NCI-H345 treated with DMSO at 0.1 percent for 48 hours (cell line): Measurements from ENCODE around the gene GPATCH1.
"Not testable (repeated sequence)": the region's sequence is repeated elsewhere in the genome, so short reads cannot be mapped to it uniquely, and the experiment has no call there.

Experiments
- DNase-seq: peaks from one replicate; lab custom pipeline; 2025; ENCODE audit not compliant: unreplicated experiment; lab: John Stamatoyannopoulos, UW

The GPATCH1 gene

DNA sequence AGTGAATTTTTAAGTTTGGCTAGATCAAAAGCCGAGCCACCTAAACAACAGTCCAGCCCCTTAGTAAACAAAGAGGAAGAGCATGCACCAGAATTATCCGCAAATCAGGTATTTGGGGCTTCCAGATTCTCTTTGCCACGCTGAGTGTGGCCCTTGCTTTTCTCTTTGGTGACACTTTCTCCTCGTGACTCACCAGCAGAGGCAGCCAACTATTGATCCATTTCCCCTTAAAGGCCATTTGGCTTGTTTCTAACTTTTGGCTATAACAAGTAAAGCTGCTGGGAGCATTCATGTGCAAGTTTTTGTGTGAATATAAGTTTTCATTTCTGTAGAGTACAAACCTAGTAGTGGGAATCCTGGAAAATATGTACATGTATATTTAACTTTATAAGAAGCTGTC, 33.3 kb downstream of the GPATCH1 start:
- DNase-seq: no peak

DNA sequence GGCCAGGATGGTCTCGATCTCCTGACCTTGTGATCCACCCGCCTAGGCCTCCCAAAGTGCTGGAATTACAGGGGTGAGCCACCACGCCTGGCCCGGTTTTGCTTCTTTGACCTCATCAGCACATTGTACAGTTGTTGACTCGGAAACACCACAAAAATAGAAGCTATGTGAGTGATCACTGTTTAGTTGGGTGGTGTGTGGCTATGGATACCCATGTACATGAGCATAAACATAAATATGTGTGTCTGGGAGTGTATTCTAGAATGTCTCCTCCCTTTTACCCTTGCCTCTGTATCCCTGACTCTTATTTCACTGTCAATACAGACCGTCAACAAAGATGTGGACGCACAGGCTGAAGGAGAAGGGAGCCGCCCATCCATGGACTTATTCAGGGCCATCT, 36.5 kb downstream of the GPATCH1 start:
- no peak for DNase-seq

DNA sequence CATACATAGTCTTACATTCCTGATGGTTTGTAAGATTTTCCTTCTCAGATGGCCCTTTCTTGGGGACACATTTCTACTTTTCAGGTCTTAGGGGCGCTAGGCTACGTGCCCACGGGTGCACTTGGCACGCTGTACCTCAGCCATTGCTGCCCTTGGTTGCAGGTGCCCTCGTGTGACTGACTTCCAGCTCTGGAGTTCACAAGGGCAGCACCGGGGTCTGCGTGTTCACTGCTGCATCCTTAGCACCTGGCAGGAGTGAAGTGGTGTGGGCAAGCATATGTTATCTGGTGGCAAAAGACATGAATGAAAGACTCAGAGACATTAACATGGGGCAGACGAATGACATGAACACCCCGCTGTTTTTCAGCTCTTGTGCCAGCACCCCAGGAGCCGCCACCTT, 37.7 kb downstream of the GPATCH1 start:
- no peak for DNase-seq

DNA sequence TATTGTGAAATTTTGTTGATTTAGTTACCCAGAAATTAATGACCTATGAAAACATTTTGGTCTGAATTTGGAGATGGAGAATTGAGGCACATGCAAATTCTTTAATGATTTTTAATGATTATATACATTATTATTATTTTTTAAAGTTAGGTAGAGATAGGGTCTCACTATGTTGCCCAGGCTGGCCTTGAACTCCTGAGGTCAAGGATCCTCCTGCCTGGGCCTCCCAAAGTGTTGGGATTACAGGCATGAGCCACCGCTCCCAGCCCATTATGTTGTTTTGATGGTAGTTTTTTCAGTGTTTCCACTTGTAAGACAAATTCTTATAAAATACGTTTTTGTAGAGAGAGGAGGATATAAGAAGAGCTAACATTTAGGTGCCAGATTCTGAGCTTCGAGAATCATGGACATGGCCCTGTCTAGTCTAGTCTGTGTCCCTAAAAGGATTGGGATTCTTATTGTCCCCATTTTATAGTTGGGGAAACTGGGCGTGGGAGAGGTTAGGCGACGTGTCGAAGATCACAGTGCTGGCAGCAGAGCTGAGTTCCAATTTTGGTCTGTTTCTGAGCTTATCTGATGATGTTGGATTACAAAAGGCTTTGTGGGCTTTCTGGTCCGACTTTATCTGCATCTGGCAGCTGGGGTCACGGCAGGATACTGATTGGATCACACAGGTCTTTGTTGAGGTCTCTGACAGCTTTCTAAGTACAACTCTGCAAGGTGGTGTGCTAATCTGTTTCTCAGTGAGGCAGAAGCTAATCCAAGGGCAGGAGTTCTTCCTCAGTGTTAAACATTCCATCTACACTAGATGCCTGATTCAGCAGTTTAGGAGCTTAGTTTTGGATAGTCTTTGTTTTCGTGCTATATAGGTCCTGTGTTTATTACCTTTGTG, 43.5 kb downstream of the GPATCH1 start:
- no peak for DNase-seq

DNA sequence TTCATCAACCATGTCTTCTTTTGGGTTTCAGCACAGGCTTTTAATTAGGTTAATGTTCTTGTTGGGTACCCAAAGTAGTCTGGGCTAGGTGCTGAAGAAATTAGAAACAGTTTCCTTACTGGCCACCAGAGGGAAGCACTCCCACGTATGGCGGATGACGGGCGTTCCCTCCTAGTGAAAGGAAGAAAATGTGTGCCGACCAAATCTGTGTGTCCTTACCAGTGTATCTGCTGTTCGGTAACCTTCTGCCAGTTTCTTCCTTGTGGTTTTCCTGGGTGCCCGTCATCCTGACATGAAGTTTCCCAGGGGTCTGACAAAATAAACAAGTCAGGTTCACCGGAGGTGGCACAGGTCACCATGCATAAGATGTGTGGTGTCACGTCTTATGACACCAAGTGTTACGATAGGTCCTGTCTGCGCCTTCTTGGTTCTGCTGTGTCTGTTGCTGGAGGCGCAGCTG, 45.0 kb downstream of the GPATCH1 start:
- peak; percentile 81 for DNase-seq

DNA sequence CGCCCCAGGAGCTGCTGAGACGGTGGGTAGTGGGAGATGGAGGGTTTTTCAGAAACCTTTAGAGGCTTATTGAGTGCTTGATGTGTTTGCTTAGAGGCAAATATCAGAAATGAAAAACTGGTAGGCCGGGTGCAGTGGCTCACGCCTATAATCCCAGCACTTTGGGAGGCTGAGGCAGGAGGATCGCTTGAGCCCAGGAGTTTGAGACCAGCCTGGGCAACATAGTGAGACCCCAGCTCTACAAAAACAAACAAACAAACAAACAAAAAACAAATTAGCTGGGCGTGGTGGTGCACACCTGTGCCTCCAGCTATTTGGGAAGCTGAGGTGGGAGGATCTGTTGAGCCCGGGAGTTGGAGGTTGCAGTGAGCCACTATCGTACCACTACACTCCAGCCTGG, 45.7 kb downstream of the GPATCH1 start:
- not testable (repeated sequence) for DNase-seq

DNA sequence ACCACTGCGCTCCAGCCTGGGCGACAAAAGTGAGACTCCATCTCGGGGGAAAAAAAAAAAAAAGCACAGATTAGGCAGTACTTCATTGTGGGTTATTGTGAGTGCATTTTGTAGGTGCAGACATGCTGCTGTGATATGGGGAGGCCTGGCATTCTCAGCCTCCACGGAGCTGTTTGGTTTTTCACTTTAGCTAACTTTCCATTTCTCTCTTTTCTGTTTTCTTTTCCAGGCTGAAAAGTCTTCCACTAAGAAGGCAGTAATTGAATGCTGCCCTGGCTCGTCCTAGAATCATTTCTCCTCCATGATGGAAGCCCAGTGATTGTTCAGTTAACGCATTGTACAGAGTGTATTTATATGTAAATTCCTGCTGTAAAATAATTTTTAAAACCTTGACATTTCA, 48.9 kb downstream of the GPATCH1 start:
- DNase-seq: no peak

DNA sequence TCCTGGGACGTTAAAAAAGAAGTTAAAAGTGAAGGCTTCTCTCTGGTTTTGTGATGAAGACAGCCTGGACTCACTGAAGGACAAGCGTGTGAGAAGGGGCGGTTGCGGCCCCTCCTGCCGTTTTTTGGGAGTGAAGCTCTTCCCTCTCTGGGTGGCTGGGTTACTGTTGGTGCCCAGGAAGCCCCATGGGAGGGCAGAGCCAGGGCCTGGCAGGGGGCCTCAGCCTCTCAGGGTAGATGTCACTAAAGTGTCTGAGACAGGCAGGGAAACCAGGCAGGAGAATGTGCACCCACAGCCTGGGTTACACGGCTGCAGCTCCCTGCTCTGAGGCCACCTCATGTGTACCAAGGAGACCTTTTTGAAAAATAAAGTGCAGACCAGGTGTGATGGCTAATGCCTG, 49.5 kb downstream of the GPATCH1 start:
- no peak for DNase-seq

DNA sequence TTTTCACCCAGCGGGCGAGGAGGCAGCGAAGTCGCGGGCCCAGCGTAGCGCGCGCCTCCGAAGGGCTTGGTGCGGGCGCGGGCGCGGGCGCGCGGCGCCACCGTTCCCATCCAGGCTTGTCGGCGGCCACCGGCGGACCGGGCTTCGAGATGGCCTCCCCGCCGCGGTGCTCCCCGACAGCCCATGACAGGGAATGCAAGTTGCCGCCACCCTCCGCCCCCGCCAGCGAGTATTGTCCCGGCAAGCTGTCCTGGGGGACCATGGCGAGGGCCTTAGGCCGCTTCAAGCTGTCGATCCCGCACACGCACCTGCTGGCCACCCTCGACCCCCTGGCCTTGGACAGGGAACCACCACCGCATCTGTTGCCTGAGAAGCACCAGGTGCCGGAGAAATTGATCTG, 51.0 kb downstream of the GPATCH1 start, which contains the start of gene WDR88:
Gene WDR88, plus strand, starts transcription at position 94 of the 400 bp plus-strand sequence. Its CDS starts 56 bp downstream, at position 150.
- DNase-seq: no peak

DNA sequence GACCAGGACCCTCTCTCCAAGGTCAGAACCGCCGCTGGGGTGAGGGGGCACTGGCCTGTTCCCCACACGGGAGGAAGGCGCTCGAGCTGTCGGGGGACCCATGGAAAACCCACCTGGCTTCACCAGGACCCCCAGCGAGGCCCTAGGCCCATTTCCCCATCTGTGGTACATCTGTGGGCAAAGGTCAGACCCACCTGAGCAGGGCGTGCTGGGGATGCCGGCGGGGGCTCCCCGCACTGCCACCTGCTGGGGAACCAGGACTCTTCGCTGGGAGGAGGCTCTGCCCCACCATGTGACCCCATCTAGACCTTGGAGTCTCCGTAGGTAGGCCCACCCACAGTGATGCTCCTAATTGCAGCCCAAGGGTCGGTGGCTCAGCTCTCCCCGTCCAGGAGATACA, 51.4 kb downstream of the GPATCH1 start:
- DNase-seq: no peak

DNA sequence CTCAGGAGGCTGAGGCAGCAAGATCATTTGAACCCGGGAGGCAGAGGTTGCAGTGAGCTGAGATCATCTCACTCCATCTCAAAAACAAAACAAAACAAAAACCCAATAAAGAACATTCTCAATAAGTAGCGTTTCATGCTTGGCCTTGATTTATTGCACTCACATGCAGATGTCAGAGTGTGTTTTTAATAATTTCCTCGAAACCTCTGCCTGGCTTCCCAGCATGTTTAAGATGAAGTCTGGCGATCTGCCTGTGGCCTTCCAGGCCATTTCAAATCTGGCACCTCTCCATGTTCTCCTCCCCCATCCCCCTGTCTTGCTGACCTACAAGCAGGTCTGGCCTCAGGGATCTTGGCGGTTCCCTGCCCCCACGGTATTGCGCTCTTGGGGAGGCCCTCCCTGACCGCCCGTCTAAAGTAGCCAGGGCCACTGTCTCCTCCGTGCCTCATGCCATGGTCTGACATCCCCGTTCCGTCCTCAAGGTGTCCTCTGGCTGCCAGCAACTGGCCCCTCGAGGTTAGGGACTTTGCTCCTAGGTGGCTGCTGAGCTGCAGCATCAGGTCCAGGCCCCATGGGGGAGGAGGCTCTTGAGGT, 52.6 kb downstream of the GPATCH1 start:
- DNase-seq: no peak

DNA sequence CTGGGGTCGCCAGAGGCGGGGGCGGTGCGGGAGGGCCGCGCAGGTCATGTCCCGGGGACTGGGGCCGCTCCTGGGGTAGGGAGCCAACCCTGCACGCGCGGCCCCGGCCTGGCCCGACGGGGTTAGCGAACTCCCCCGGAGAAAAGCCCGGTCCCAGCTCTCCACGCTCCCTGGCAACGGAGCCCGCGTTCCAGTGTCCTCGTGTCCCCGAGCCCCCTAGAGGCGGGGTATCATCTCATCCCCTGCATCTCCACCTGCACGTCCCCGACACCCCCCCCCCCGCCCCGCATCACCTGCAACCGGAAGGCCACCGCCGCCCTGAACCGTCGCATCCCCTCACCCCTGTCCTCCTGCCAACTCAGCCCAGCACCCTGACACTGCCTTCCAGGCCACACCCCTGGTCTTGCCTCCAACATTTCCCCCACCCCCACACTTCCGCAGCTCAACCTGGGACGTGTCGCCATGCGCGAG, 53.6 kb downstream of the GPATCH1 start:
- DNase-seq: no peak

DNA sequence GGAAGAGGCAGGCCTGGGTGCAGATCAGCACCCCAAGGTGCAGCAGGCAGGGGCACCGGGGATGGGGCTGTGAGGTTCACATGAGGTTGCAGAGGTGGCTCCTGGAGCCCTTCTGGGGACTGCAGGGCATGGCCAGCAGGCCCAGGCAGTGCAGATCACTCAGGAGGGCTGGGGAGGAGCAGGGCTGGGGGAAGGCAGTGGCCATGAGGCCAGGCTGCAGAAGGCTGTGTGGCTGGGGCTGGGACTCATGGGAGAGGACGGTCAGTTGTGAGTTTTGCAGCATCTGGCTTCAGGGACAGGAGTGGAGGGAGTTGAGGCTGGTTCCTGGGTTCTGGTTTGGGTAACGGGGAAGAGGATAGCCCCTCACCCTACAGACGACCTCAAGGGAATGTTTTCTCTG, 58.2 kb downstream of the GPATCH1 start:
- DNase-seq: no peak

DNA sequence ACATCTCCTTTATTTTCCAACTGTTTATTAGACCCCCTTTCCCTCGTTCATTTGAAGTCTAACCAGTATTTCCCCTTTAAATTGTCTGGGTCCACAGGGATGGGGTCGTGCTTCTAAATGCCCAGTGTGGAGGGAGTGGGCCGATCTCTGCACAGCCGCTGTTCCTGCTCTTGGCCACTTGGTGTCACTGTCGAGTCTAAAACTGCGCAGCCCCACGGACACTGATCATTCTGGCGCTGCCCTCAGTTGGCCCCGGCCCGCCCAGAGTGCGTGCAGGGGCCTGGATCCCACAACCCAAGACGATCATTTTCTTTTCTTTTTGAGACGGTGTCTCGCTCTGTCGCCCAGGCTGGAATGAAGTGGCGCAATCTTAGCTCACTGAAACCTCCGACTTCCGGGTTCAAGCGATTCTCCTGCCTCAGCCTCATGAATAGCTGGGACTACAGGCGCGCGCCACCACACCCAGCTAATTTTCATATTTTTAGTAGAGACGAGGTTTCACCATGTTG, 63.0 kb downstream of the GPATCH1 start:
- DNase-seq: peak; percentile 82

DNA sequence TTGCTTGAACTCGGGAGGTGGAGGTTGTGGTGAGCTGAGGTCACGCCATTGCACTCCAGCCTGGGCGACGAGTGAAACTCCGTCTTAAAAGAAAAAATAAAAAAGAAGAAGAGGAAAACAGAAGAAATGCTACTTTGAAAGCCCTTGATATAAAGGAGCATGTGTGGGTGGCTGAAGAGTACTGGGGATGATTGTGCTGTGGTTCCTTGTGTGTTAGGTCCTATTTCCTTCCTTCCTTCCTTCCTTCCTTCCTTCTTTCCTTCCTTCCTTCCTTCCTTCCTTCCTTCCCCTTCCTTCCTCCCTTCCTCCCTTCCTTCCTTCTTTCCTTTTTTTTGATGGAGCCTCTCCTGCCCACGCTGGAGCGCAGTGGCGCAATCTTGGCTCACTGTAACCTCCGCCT, 65.2 kb downstream of the GPATCH1 start:
- DNase-seq: no peak

DNA sequence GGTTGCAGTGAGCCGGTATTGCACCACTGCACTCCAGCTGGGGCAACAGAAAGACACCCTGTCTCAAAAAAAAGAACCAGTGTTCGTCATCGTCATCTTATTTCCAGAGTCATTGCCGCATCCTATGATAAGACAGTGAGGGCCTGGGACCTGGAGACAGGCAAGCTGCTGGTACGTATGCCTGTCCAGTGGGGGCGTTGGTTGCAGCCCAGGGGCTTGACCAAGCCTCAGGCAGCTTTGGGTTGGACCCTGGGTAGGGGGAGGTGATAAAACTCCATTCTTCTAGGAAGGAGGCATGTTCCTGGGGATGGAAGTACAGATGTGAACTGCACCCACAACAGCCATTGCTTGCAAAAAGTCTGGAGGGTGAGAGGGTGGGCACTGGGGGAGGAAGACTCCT, 66.6 kb downstream of the GPATCH1 start:
- no peak for DNase-seq

DNA sequence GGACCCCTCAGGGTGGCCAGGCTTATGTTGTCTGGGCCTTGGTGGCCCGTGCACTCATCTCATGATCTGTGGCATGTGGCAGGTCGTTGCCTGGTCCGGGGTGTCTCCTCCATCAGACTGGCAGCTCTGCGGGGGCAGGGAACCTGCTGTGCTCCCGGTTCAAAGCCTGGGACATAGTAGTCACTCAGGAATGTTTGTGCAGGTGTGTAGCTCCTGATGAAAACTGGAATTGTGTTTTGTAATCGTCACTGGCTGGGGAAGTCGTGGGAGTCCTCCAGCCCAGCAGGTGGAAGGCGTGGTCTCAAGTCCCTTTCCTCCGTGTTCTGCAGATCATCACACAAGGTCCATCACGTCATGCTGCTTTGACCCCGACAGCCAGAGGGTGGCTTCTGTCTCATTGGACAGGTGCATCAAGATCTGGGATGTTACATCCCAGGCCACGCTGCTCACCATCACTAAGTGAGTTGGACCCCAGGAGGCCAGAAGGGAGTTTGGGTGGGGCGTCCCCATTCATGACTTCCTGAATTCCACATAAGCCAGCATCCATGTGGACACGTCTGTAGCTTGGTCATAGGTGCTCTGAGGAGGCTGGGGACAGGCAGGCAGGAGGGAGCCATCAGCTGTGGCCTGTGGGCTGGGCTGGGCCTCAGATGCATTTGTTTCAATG, 70.0 kb downstream of the GPATCH1 start:
- no peak for DNase-seq

DNA sequence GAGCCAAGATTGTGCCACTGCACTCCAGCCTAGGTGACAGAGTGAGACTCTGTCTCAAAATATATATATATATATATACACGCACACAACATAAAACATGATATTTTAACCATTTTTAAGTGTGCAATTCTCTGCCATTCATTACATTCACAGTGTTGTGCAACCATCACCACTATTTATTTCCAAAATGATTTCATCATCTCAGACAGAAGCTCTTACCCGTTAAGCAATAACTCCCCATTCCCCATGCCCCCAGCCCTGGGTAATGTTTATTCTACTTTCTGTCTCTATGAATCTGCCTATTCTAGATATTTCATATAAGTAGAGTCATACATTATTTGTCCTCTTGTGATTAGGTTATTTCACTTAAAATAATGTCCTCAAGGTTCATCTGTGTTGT, 71.2 kb downstream of the GPATCH1 start:
- no peak for DNase-seq

DNA sequence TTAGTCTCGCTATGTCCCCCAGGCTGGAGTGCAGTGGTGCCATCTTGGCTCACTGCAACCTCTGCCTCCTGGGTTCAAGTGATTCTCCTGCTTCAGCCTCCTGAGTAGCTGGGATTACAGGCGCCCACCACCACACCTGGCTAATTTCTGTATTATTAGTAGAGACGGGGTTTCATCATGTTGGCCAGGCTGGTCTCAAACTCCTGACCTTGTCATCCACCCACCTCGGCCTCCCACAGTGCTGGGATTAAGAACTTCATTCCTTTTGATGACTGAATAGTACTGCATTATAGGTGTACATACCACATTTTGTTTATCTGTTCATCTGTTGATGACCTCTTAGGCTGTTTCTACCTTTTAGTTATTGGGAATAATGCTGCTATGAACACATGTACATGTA, 71.6 kb downstream of the GPATCH1 start:
- DNase-seq: not testable (repeated sequence)

DNA sequence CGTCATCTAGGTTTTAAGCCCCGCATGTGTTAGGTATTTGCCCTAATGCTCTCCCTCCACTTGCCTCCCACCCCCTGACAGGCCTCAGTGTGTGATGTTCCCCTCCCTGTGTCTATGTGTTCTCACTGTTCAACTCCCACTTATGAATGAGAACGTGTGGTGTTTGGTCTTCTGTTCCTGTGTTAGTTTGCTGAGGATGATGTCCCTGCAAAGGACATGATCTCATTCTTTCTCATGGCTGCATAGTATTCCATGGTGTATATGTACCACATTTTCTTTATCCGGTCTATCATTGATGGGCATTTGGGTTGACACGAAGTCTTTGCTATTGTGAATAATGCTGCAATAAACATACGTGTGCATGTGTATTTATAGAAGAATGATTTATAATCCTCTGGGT, 73.3 kb downstream of the GPATCH1 start:
- not testable (repeated sequence) for DNase-seq

DNA sequence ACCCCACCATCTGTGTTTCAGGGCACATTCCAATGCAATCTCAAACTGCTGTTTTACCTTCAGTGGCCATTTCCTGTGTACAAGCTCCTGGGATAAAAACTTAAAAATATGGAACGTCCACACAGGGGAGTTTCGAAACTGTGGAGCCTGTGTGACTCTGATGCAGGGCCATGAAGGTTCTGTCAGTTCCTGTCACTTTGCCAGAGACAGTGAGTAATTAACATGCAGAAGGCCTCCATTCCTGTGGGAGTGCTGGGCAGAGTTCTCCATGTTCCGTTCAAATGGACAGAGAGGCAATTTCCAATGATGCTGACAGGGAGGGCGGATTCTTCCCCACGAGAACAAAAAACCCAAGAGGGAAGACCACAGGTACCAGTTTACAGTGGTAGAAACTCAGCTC, 75.4 kb downstream of the GPATCH1 start:
- DNase-seq: no peak

DNA sequence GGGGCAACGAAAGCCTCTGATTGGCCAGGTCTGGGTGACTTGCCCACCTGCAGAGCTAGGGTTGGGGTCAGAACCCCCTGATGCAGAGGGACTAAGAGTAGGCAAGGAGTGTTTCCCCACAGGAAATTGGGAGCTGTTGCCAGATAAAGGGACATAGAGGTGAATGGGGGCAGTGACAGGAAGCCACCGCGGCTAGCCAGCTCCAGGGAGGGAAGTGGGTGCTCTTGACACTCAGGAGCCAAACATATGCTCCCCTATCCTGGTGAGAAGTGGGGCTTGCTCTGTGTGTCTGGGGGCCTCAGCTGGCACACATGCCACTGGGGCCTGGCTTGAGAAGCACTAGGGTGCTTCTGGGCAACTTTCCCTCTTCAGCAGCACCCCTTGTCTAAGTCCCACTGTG, 76.9 kb downstream of the GPATCH1 start:
- no peak for DNase-seq
